D341Med (cell line): ENCODE results near the gene CD40.

Experiments
- DNase-seq: peaks from one replicate; pipeline ENCODE4 v3.0.0; 2012; ENCODE audit warnings: low spot score

CD40 gene

GRCh38 chr20:46122516-46123481, 4.7 kb downstream of the CD40 start:
- DNase-seq = no peak

- DNase-seq = no peak
These were observed 5.5 kb downstream of the CD40 start for GRCh38 chr20:46123482-46124245.

DNA sequence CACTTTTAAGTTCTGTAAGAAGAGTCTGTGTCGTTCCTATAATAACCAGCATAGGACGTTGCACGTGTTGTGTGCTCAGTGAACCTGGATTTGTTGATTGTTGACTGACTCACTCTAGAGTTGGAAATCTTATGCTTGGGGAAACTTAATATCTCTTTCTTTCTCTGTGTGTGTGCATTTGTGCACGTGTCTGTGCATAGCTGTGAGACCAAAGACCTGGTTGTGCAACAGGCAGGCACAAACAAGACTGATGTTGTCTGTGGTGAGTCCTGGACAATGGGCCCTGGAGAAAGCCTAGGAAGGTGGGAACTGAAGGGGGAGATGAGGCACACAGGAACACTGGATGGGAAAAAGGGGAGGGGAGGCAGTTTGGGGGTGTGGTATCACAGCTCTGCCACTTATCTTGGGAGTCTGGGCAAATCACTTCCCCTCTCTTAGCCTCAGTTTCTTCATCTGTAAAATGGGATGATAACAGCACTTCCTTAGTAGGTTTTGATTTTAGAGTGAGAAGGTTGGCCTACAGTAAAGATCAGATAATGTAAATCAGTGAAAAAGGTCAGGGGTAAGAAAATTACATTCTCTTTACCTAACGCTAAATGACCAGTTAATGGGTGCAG, 8.4 kb downstream of the CD40 start:
- no peak for DNase-seq

GRCh38 chr20:46127396-46128010, 9.4 kb downstream of the CD40 start:
- no peak for DNase-seq

- peak; percentile 84 for DNase-seq
These were observed 10.4 kb downstream of the CD40 start for GRCh38 chr20:46128310-46129151.

DNA sequence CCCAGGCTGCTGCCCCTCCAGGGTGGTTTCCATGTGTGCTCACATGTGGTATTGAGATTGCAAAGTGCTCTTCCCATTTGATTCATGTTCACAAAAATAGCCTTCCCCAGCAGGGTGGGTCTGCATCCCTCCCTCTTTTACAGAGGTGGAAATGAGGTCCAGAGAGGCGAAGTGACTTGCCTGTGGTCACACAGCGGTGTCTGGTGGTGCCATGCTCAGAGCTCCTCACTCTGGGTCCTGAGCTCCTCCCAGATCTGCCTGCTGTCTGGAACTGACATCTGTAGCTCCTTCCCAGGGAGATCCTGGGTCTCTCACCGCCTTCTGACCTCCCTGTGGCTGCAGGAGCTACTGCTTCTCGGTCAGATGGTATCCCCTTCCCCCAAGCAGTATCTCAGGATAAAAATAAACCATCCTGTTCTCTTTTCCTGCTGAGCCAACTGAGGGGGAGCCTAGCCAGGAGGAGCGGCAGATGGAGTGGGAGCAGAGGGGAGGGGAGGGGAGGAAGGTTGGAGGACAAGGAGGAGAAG, 11.9 kb downstream of the CD40 start:
- no peak for DNase-seq

DNA sequence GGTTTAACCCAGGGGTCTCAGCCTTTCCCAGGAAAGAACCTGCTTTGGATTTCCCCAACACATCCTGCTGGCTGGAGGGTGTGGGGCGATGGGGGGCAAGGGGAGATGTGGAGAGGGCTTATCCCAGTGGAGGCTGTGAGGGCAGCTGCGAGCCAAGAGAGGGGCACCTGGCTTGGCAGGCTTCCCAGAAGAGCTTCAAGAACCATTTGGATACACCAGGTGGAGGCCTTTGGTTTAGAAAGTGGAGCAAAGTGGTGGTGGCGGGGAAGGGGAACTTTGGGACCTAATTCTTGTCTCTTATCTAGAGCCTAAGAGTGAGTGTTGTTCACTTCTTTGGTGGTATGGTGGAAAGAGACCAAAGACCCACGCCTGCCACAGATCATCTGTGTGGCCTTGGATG, 12.4 kb downstream of the CD40 start:
- no peak for DNase-seq

DNA sequence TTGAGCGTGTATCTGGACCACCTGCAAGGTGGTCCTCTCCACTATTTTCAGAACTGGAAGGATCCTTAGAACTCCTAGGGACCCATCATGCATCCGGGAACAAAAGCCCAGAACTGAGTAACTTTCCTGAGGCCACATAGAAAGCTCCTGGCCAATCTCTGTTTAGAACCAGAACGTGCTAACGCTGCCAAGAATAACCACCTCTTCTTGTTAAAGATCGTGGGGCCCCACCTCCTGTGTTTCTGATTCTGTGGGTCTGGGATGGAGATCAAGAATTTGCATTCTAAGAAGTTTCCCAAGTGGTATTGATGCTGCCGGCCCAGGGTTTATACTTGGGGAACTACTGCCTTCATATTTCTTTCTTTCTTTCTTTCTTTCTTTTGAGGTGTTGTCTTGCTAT, 13.3 kb downstream of the CD40 start:
- DNase-seq = no peak

DNA sequence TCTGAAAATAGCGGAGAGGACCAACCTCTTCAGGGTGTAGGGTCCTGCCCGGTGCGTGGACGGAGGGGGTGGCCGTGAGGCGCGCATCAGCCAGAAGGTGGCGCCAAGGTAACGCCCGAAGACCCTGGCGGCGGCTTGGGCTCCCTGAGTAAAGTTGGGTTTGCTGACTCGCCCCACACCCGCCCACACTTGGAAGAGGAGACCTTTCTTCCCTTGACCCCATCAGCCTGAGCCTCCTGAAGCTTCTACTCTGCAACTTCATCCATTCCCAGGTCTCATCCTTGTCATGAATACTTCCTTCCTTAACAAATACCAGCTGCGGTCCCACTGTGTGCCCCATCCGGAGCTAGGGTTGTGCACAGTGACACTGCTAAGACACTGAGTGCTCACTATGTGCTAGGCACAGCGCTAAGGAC, 14.6 kb downstream of the CD40 start:
- peak; percentile 92 for DNase-seq

DNA sequence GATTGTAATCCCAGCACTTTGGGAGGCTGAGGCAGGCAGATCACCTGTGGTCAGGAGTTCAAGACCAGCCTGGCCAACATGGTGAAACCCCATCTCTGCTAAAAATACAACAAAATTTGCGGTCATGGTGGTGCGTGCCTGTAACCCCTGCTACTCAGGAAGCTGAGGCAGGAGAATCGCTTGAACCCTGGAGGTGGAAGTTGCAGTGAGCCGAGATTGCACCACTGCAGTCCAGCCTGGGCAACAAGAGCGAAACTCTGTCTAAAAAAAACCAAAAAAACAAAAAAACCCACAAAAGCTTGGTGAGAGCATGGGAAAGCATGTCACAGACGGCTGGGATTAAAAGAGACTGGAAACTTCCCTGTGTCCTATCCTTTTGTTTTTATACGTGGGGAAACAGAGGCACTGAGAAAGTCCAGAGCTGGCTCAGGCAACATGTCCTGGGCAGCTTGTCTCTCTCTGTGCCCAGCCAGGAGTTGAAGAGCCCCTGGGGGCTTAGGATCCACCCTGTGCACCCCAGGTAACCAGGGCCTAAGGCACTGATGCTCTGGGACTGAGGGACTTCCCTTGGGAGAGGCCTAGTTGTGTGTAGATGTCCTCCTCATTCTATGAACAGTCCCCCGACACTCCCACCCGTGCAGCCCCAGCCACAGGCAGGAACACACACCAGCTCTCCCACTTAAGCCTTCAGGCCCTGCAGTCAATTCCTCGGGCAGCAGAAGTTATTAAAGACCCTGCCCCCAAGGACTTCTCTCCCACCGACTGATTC, 16.0 kb downstream of the CD40 start:
- DNase-seq = no peak

DNA sequence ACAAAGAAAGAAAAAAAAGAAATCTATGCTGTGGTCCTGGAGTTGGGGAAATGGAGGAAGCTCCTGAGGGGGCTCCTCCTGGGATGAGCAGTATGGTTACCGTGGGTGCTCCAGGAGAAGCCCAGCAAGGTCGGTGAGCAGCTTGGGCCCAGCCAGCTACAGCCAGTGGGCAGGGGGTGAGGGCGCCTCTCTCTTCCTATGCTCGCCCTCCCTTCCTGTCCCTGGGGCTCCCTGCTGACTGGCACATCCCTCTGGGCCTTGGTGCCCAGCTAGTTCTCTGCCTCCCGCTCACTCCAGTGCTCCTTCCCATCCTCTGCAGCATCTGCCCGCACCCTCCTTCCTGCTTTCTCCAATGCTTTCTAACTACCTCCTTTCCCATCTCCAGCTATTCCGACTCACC, 16.6 kb downstream of the CD40 start:
- DNase-seq = no peak

GRCh38 chr20:46135856-46136633, 17.9 kb downstream of the CD40 start:
- DNase-seq = no peak

DNA sequence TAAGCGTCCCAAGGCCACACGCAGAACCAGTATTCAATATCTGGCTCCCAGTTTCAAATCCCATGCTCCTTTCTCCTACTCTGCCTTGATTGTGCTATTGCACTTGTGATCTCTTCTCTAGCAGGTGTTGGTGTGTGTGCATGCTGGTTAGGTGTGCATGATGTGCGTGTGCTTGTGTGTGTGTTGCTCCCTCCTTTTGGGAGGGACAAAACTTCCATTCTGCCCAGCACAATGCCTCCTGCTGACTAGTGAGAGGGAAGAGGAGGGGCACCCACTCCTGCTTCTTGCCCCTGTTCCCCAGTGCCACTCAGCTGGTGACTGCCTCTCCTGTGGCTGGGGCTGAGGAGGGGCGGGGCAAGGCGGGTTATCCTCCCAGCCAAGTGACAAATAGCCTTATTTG, 19.7 kb downstream of the CD40 start:
- no peak for DNase-seq

- DNase-seq = no peak
These were observed 21.3 kb downstream of the CD40 start for GRCh38 chr20:46139266-46139889.

GRCh38 chr20:46139908-46140482, 21.9 kb downstream of the CD40 start:
- no peak for DNase-seq

GRCh38 chr20:46142124-46142523, 24.0 kb downstream of the CD40 start:
- peak; percentile 65 for DNase-seq

- DNase-seq = no peak
These were observed 26.4 kb downstream of the CD40 start for GRCh38 chr20:46144432-46145025.

DNA sequence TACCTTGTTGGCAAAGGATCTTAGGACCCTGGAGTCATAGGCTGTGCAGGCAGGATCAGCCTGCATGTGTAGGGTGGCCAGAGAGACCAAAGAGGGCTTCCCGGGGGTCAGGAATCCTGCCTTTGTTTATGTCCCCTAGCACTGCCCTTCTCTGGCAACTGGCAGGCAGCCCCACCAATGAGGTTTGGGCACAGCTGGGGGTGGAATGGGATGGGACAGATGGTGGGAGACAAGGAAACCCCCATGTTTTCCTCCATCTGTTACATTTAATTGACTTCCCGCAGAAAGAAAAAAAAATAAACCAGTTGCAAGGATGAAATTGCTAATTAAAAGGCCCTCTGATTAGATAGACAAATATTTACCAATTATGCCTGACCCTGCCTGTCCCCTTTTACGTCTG, 27.6 kb downstream of the CD40 start:
- no peak for DNase-seq
